ENCODE results near the gene GHRL. TPM values are rescaled to one million over a fixed set of nuclear protein-coding genes. Genes with fewer than 3 reads are reported as not detected.

Gene GHRL
- total RNA-seq, 1 experiment from 2014 or later = not detected

GRCh38 chr3:10333349-10333650, 40.6 kb upstream of the GHRL start:
- Histone ChIP-seq H3K27me3 (ENCODE audit: control insufficient read depth, insufficient read depth, low read length) (no peaks in the 10 kb centered on the region; the same call in 1 of the 2 replicates), H3K4me3 (ENCODE audit: insufficient read depth, low read depth, low read length) (no peak overlapping the region)
- DNase-seq = no peak

GRCh38 chr3:10332481-10333348, 40.0 kb upstream of the GHRL start:
- no peak for DNase-seq
- Histone ChIP-seq H3K36me3 (replicated peaks; ENCODE audit: control insufficient read depth, insufficient read depth, low read length) (no peaks in the 10 kb centered on the region), H3K27me3 (ENCODE audit: control insufficient read depth, insufficient read depth, low read length) (no peaks in the 10 kb centered on the region; the same call in 1 of the 2 replicates), H3K4me3 (ENCODE audit: insufficient read depth, low read depth, low read length) (no peak overlapping the region)

More at GRCh38 chr3:10333349-10333650, 40.6 kb upstream of the GHRL start:
- no peaks in the 10 kb centered on the region for H3K36me3 ChIP-seq (replicated peaks; ENCODE audit: control insufficient read depth, insufficient read depth, low read length)

- Histone ChIP-seq H3K36me3 (replicated peaks; ENCODE audit: control insufficient read depth, insufficient read depth, low read length) (no peaks in the 10 kb centered on the region), H3K27me3 (ENCODE audit: control insufficient read depth, insufficient read depth, low read length) (no peaks in the 10 kb centered on the region; the same call in 1 of the 2 replicates), H3K4me3 (ENCODE audit: insufficient read depth, low read depth, low read length) (no peak overlapping the region)
- DNase-seq = no peak
Measured at GRCh38 chr3:10331320-10331719, 38.6 kb upstream of the GHRL start.

GRCh38 chr3:10330319-10330718, 37.6 kb upstream of the GHRL start:
- DNase-seq = peak; percentile 48
- Histone ChIP-seq H3K4me3 (ENCODE audit: insufficient read depth, low read depth, low read length) (no peak overlapping the region), H3K36me3 (replicated peaks; ENCODE audit: control insufficient read depth, insufficient read depth, low read length) (no peaks in the 10 kb centered on the region), H3K27me3 (ENCODE audit: control insufficient read depth, insufficient read depth, low read length) (no peaks in the 10 kb centered on the region; the same call in 1 of the 2 replicates)

GRCh38 chr3:10329495-10330015, 36.8 kb upstream of the GHRL start:
- Histone ChIP-seq H3K36me3 (replicated peaks; ENCODE audit: control insufficient read depth, insufficient read depth, low read length) (no peaks in the 10 kb centered on the region), H3K4me3 (ENCODE audit: insufficient read depth, low read depth, low read length) (no peak overlapping the region), H3K27me3 (ENCODE audit: control insufficient read depth, insufficient read depth, low read length) (no peaks in the 10 kb centered on the region; the same call in 1 of the 2 replicates)
- peak; percentile 28 for DNase-seq

GRCh38 chr3:10328460-10329071, 35.8 kb upstream of the GHRL start:
- Histone ChIP-seq H3K36me3 (replicated peaks; ENCODE audit: control insufficient read depth, insufficient read depth, low read length) (no peaks in the 10 kb centered on the region), H3K27me3 (ENCODE audit: control insufficient read depth, insufficient read depth, low read length) (no peaks in the 10 kb centered on the region; the same call in 1 of the 2 replicates), H3K4me3 (ENCODE audit: insufficient read depth, low read depth, low read length) (no peak overlapping the region)
- peak; percentile 76 for DNase-seq

GRCh38 chr3:10327592-10327991, 34.8 kb upstream of the GHRL start:
- Histone ChIP-seq H3K36me3 (replicated peaks; ENCODE audit: control insufficient read depth, insufficient read depth, low read length) (no peaks in the 10 kb centered on the region), H3K4me3 (ENCODE audit: insufficient read depth, low read depth, low read length) (no peak overlapping the region), H3K27me3 (ENCODE audit: control insufficient read depth, insufficient read depth, low read length) (no peaks in the 10 kb centered on the region; the same call in 1 of the 2 replicates)
- DNase-seq = peak; percentile 30

- H3K27me3 ChIP-seq (ENCODE audit: control insufficient read depth, insufficient read depth, low read length) = no peaks in the 10 kb centered on the region
- peak; percentile 82 for DNase-seq
Measured at GRCh38 chr3:10322352-10322710, 29.6 kb upstream of the GHRL start.

GRCh38 chr3:10321630-10322351, 29.0 kb upstream of the GHRL start:
- Histone ChIP-seq H3K4me3 (ENCODE audit: insufficient read depth, low read depth, low read length) (no peak overlapping the region), H3K36me3 (replicated peaks; ENCODE audit: control insufficient read depth, insufficient read depth, low read length) (peaks cover 18% of the 10 kb centered on the region), H3K27me3 (ENCODE audit: control insufficient read depth, insufficient read depth, low read length) (no peaks in the 10 kb centered on the region)
- no peak for DNase-seq

More at GRCh38 chr3:10322352-10322710, 29.6 kb upstream of the GHRL start:
- Histone ChIP-seq H3K4me3 (ENCODE audit: insufficient read depth, low read depth, low read length) (no peak overlapping the region), H3K36me3 (replicated peaks; ENCODE audit: control insufficient read depth, insufficient read depth, low read length) (peaks cover 15% of the 10 kb centered on the region)

- peaks cover 27% of the 10 kb centered on the region for H3K36me3 ChIP-seq (replicated peaks; ENCODE audit: control insufficient read depth, insufficient read depth, low read length)
- no peak for DNase-seq
- H3K4me3 ChIP-seq (ENCODE audit: insufficient read depth, low read depth, low read length) = peak overlapping the region; percentile 88
- no peaks in the 10 kb centered on the region for H3K27me3 ChIP-seq (ENCODE audit: control insufficient read depth, insufficient read depth, low read length)
Measured at GRCh38 chr3:10320320-10320677, 27.6 kb upstream of the GHRL start.

- DNase-seq = no peak
- no peaks in the 10 kb centered on the region for H3K27me3 ChIP-seq (ENCODE audit: control insufficient read depth, insufficient read depth, low read length)
- H3K36me3 ChIP-seq (replicated peaks; ENCODE audit: control insufficient read depth, insufficient read depth, low read length) = peaks cover 30% of the 10 kb centered on the region
- H3K4me3 ChIP-seq (ENCODE audit: insufficient read depth, low read depth, low read length) = peak overlapping the region; percentile 88
Measured at GRCh38 chr3:10319804-10320203, 27.1 kb upstream of the GHRL start.

GRCh38 chr3:10319251-10319650, 26.5 kb upstream of the GHRL start:
- no peak for DNase-seq
- Histone ChIP-seq H3K36me3 (replicated peaks; ENCODE audit: control insufficient read depth, insufficient read depth, low read length) (peaks cover 35% of the 10 kb centered on the region), H3K4me3 (ENCODE audit: insufficient read depth, low read depth, low read length) (no peak overlapping the region), H3K27me3 (ENCODE audit: control insufficient read depth, insufficient read depth, low read length) (no peaks in the 10 kb centered on the region)

- DNase-seq = no peak
- H3K4me3 ChIP-seq (ENCODE audit: insufficient read depth, low read depth, low read length) = no peak overlapping the region
- no peaks in the 10 kb centered on the region for H3K27me3 ChIP-seq (ENCODE audit: control insufficient read depth, insufficient read depth, low read length)
- peaks cover 45% of the 10 kb centered on the region for H3K36me3 ChIP-seq (replicated peaks; ENCODE audit: control insufficient read depth, insufficient read depth, low read length)
Measured at GRCh38 chr3:10317961-10318350, 25.2 kb upstream of the GHRL start.

GRCh38 chr3:10317311-10317960, 24.7 kb upstream of the GHRL start:
- Histone ChIP-seq H3K36me3 (replicated peaks; ENCODE audit: control insufficient read depth, insufficient read depth, low read length) (peaks cover 50% of the 10 kb centered on the region), H3K27me3 (ENCODE audit: control insufficient read depth, insufficient read depth, low read length) (no peaks in the 10 kb centered on the region)
- no peak for DNase-seq

More at GRCh38 chr3:10317311-10317960, 24.7 kb upstream of the GHRL start:
- H3K4me3 ChIP-seq (ENCODE audit: insufficient read depth, low read depth, low read length) = no peak overlapping the region
